Fibroblast of the conjunctiva (primary cell): ENCODE measurements around the gene PARP8.
"Not testable (repeated sequence)": the region's sequence is repeated elsewhere in the genome, so short reads cannot be mapped to it uniquely, and the experiment has no call there.

Experiments
- DNase-seq: peaks from one replicate; pipeline ENCODE4 v3.0.0-alpha.2; 2010; ENCODE audit warnings: low read depth

Gene PARP8

GRCh38 chr5:50791813-50792212 is 125.4 kb downstream of the PARP8 start:
- DNase-seq = no peak

GRCh38 chr5:50792843-50793242 is 126.4 kb downstream of the PARP8 start:
- no peak for DNase-seq

GRCh38 chr5:50794812-50795211 is 128.4 kb downstream of the PARP8 start:
- no peak for DNase-seq

GRCh38 chr5:50798002-50798401 is 131.6 kb downstream of the PARP8 start:
- DNase-seq = no peak

DNA sequence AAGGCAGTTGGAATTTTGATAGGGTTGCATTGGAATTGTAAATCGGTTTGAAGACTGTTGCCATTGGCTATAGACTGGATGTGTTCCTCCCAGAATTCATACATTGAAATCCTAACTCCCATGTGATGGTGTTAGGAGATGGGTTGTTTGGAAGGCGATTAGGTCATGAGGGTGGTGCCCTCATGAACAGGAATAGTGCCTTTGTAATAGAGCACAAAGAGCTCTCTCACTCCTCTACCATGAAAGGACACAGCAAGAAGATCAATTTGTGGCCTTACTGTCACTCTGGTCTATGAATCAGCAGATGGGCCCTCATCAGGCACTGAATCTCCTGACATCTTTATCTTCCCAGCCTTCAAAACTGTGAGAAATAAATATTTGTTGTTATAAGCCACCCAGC is 133.2 kb downstream of the PARP8 start:
- no peak for DNase-seq

- DNase-seq = no peak
These were observed 134.0 kb downstream of the PARP8 start for GRCh38 chr5:50800410-50800809.

DNA sequence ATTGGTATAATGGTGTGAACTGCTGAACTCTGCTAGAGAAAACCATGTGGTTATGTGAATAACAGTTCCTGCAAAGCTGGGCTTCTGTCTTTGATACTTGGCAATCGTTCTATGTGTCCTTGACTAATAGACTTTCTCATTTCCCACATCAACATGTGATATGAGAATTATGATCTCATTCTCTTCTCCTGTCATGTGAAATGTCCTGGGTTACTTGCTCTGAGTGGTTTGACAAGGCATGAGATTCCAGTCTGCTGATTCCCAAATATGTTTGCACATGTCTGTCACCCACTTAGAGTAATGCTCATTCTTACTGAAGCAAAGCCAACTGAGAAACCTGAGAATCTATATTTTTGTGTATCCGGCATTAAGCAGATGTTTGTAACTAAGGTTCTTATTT is 141.2 kb downstream of the PARP8 start:
- no peak for DNase-seq

- DNase-seq = no peak
These were observed 142.0 kb downstream of the PARP8 start for GRCh38 chr5:50808406-50808805.

DNA sequence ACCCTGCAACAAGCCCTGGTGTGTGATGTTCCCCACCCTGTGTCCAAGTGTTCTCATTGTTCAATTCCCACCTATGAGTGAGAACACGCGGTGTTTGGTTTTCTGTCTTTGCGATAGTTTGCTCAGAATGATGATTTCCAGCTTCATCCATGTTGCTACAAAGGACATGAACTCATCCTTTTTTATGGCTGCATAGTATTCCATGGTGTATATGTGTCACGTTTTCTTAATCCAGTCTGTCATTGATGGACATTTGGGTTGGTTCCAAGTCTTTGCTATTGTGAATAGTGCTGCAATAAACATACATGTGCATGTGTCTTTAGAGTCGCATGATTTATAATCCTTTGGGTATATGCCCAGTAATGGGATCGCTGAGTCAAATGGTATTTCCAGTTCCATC is 145.3 kb downstream of the PARP8 start:
- DNase-seq = not testable (repeated sequence)

GRCh38 chr5:50813691-50814090 is 147.3 kb downstream of the PARP8 start:
- no peak for DNase-seq

- DNase-seq = no peak
These were observed 148.1 kb downstream of the PARP8 start for GRCh38 chr5:50814556-50814955.

DNA sequence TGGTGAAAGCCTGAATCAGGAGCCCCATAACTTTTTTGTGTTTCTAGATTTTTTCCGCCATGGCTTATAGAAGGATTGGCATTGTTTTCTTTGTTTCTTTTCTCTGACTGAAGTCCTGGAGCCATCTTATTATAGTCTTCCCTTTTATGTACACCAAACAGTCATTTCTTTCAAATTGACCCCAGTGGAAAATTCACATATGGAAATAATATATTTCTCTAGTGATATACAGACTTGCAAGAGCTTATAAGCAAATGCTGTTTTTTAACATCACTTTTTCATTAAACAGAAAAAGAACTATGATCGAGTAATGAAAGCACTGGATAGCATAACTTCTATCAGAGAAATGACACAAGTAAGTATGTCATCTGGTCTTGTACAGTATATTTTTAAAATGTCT is 155.6 kb downstream of the PARP8 start:
- no peak for DNase-seq

DNA sequence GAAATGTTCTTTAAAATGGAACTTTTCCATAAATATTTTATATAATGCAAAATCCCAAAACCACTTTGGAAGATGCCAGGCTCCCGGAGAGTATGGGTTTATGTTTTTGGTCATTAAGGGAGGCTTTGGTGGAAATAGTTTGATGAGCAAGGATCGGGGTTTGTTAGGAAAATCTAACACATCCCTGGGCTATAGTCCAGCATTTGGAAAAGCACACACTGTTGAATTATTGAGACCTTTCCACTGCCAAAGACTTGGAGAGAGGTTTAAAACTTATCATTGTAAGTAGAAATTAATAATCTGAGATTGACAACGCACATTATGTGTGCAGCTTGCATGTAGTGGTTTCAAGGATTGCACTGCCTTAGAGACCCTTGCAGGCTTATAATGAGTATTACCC is 156.3 kb downstream of the PARP8 start:
- no peak for DNase-seq

DNA sequence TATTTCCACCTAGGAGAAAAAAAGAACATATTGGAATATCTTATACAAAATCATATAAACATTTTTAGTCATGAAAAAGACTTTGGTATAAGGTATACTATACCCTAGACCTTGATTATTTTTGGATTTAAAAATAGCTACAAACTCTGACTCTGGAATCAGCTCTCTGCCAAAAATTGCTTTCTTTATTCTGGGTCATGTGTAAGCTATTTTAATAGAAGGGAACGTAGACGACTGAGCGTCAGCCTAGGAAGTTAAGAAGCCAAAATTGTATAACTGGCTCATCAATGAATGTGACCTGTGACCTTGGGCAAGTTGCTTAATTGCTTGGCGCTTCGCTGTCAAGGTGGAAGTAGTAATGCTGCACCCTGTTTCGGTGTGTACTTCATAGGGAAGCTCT is 157.1 kb downstream of the PARP8 start:
- no peak for DNase-seq

GRCh38 chr5:50824109-50824508 is 157.7 kb downstream of the PARP8 start:
- no peak for DNase-seq

- DNase-seq = no peak
These were observed 161.2 kb downstream of the PARP8 start for GRCh38 chr5:50827516-50828247.

DNA sequence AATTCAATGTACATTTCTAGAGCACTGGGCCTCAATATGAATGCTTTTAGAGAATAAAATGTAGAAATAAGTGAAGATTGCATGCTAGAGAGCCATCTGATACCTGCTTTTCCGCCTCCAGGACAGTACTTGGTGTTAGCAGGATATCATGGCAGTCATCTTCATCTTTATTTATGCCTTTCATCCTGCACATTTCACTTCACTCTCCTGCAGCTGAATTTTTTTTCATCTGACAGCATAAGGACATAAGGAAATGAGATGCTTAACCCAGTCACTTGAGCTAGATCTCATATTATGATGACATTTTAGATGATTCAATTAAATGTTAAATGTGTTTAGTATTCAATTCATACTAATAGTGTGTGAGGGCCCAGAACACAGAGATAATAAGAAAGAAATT is 162.6 kb downstream of the PARP8 start:
- DNase-seq = no peak

GRCh38 chr5:50832657-50833284 is 166.3 kb downstream of the PARP8 start:
- no peak for DNase-seq

DNA sequence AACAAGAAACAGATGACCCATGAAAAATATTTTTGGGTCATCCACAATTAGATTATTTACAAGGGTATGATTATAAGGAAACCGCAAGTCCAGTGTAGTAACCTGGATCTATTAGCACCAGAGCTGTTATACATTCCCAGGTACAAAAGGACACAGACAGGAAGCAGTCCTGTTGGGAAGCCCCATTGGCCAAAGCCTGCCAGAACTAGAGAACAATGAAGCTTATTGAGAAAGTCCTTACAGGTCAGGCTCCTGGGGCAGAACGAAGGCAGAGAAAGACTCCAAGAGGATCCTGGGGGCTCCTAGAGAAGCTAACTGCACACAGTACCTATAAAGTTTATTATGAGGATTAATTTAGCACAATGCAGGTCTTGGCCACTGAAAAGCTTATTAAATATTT is 169.9 kb downstream of the PARP8 start:
- DNase-seq = no peak

- no peak for DNase-seq
These were observed 173.0 kb downstream of the PARP8 start for GRCh38 chr5:50839472-50839871.

DNA sequence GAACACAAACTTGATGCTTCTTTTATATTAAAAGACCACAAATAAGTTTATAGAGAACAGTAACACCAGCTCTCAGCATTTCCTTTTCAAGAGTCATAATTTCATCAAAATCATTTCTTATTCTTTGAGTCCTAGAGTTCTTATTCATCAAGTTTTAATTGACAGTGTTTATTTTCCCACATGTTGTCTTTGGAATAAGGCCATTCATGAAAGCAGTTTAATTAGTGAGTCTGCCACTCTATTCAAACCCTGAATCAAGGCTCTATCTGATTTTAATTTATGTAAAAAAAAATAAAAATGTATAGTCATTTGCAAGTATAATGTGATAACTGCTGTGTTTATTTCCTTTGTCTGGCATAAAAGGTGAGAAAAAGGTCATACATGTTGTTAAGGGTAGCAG is 176.7 kb downstream of the PARP8 start:
- DNase-seq = no peak

GRCh38 chr5:50846261-50846660 is 179.8 kb downstream of the PARP8 start:
- DNase-seq = no peak

GRCh38 chr5:50849554-50849953 is 183.1 kb downstream of the PARP8 start:
- DNase-seq = no peak

DNA sequence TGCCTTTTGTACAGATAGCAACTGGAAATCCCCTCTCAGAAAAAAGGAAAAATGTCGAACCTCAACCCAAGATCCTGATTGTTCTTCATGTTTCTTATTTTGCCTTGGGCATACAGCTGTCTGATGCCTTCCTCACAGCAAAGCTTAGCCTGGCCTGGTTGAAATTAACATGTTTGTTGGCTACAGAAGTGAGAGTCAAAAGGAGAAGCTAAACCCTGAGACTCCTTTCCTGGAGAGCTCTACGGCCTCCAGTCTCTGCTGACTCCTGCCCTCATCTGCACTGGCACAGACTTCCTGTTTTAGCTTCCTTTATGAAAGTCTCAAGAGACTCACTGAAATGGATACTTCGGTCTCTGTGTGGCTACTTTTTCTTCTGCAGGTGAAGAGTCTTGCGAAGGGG is 186.7 kb downstream of the PARP8 start:
- no peak for DNase-seq
